Stimulated activated effector memory CD8-positive, alpha-beta T cell treated with anti-CD3 and anti-CD28 coated beads, Interleukin-12 subunit alpha, Interleukin-12 subunit beta, amount 100 ng/mL, for 72 hours (primary cell): Measurements from ENCODE around the gene SLC7A6OS.

Source experiments
- ATAC-seq: fragments of 150-1000 bp; cut with Tn5 transposase; 2 replicates; pipeline ENCODE4 v1.10.0; 2021
- DNase-seq, 2 donors: peaks; one replicate each; pipeline ENCODE4 v3.0.0; 2021 to 2022; ENCODE audit warnings: low spot score in 2 of 2
- H3K27ac Mint-ChIP-seq: one replicate; pipeline ENCODE4 v1.8.0; 2022; ENCODE audit warnings: mild to moderate bottlenecking, mixed read lengths
- H3K36me3 Mint-ChIP-seq: one replicate; pipeline ENCODE4 v1.8.0; 2022; ENCODE audit warnings: mild to moderate bottlenecking, mixed read lengths
- H3K4me1 Mint-ChIP-seq: one replicate; pipeline ENCODE4 v1.8.0; 2022; ENCODE audit warnings: mixed read lengths
- H3K4me3 Mint-ChIP-seq: one replicate; pipeline ENCODE4 v1.8.0; 2022; ENCODE audit warnings: mild to moderate bottlenecking, mixed read lengths
- H3K9me3 Mint-ChIP-seq: one replicate; pipeline ENCODE4 v1.8.0; 2022; ENCODE audit warnings: mixed read lengths

The SLC7A6OS gene

GRCh38 chr16:68264128-68265077 is 46.3 kb downstream of the SLC7A6OS start, which contains the start of gene SLC7A6:
Gene SLC7A6, plus strand, starts transcription at chr16:68264526. Its CDS starts 10,201 bp downstream, at chr16:68274727.
- peak within 1 kb of the TSS; percentile 91 for H3K4me3 Mint-ChIP-seq
- H3K4me1 Mint-ChIP-seq, result peaks cover 52% of the 10 kb centered on the region
- DNase-seq, result peak; percentile 85 to 90
- H3K36me3 Mint-ChIP-seq, result peaks cover 49% of the 10 kb centered on the region
- no peaks in the 10 kb centered on the region for H3K9me3 Mint-ChIP-seq
- peak within 1 kb of the TSS; percentile 98 for H3K27ac Mint-ChIP-seq
- ATAC-seq, result peak; percentile 87

- Mint-ChIP-seq H3K4me1 (peaks cover 46% of the 10 kb centered on the region), H3K4me3 (peak overlapping the region; percentile 91), H3K27ac (peak overlapping the region; percentile 98), H3K9me3 (no peaks in the 10 kb centered on the region), H3K36me3 (peaks cover 43% of the 10 kb centered on the region)
- DNase-seq, result no peak
- no peak for ATAC-seq
Observed at GRCh38 chr16:68263559-68264127, 47.1 kb downstream of the SLC7A6OS start.

- Mint-ChIP-seq H3K9me3 (no peaks in the 10 kb centered on the region), H3K27ac (no peak overlapping the region), H3K4me1 (peaks cover 23% of the 10 kb centered on the region), H3K4me3 (no peak overlapping the region), H3K36me3 (peaks cover 19% of the 10 kb centered on the region)
- DNase-seq, result no peak
- no peak for ATAC-seq
Observed at GRCh38 chr16:68259007-68259825, 51.5 kb downstream of the SLC7A6OS start.

- Mint-ChIP-seq H3K36me3 (peaks cover 23% of the 10 kb centered on the region), H3K4me1 (peaks cover 14% of the 10 kb centered on the region), H3K27ac (no peak overlapping the region)
Observed at GRCh38 chr16:68257906-68258800, 52.6 kb downstream of the SLC7A6OS start.

GRCh38 chr16:68257251-68257905 is 53.4 kb downstream of the SLC7A6OS start:
- Mint-ChIP-seq H3K36me3 (peaks cover 29% of the 10 kb centered on the region), H3K4me1 (peaks cover 10% of the 10 kb centered on the region), H3K4me3 (no peak overlapping the region), H3K9me3 (no peaks in the 10 kb centered on the region), H3K27ac (no peak overlapping the region)
- no peak for ATAC-seq
- no peak for DNase-seq

More at GRCh38 chr16:68257906-68258800, 52.6 kb downstream of the SLC7A6OS start:
- no peak overlapping the region for H3K4me3 Mint-ChIP-seq
- H3K9me3 Mint-ChIP-seq, result no peaks in the 10 kb centered on the region
- ATAC-seq (peak; percentile 38), DNase-seq (no peak)

- Mint-ChIP-seq H3K27ac (peak overlapping the region; percentile 48), H3K4me3 (no peak overlapping the region), H3K36me3 (peaks cover 45% of the 10 kb centered on the region), H3K4me1 (no peaks in the 10 kb centered on the region), H3K9me3 (no peaks in the 10 kb centered on the region)
- no peak for ATAC-seq
- DNase-seq, result no peak
Observed at GRCh38 chr16:68255712-68256111, 55.0 kb downstream of the SLC7A6OS start.

- Mint-ChIP-seq H3K27ac (no peak overlapping the region), H3K4me1 (no peaks in the 10 kb centered on the region), H3K4me3 (no peak overlapping the region), H3K36me3 (peaks cover 54% of the 10 kb centered on the region), H3K9me3 (no peaks in the 10 kb centered on the region)
- no peak for ATAC-seq
- no peak for DNase-seq
Observed at GRCh38 chr16:68253721-68254120, 57.0 kb downstream of the SLC7A6OS start.

- no peak for DNase-seq
- H3K9me3 Mint-ChIP-seq, result no peaks in the 10 kb centered on the region
- no peak overlapping the region for H3K4me3 Mint-ChIP-seq
- peaks cover 54% of the 10 kb centered on the region for H3K36me3 Mint-ChIP-seq
- H3K4me1 Mint-ChIP-seq, result peaks cover 7% of the 10 kb centered on the region
- peak overlapping the region; percentile 23 for H3K27ac Mint-ChIP-seq
- no peak for ATAC-seq
Observed at GRCh38 chr16:68252383-68252782, 58.4 kb downstream of the SLC7A6OS start.

- Mint-ChIP-seq H3K9me3 (no peaks in the 10 kb centered on the region), H3K4me1 (peaks cover 12% of the 10 kb centered on the region), H3K27ac (no peak overlapping the region), H3K4me3 (no peak overlapping the region), H3K36me3 (peaks cover 54% of the 10 kb centered on the region)
- ATAC-seq (no peak), DNase-seq (no peak)
Observed at GRCh38 chr16:68251832-68252231, 58.9 kb downstream of the SLC7A6OS start.

- Mint-ChIP-seq H3K9me3 (no peaks in the 10 kb centered on the region), H3K27ac (no peak overlapping the region), H3K4me1 (peaks cover 21% of the 10 kb centered on the region), H3K4me3 (no peak overlapping the region), H3K36me3 (peaks cover 47% of the 10 kb centered on the region)
- ATAC-seq (no peak), DNase-seq (no peak)
Observed at GRCh38 chr16:68250951-68251350, 59.8 kb downstream of the SLC7A6OS start.

GRCh38 chr16:68249371-68249770 is 61.4 kb downstream of the SLC7A6OS start:
- DNase-seq, result no peak
- H3K36me3 Mint-ChIP-seq, result peaks cover 58% of the 10 kb centered on the region
- H3K27ac Mint-ChIP-seq, result no peak overlapping the region
- no peak for ATAC-seq
- H3K4me3 Mint-ChIP-seq, result no peak overlapping the region
- peaks cover 34% of the 10 kb centered on the region for H3K4me1 Mint-ChIP-seq
- H3K9me3 Mint-ChIP-seq, result no peaks in the 10 kb centered on the region
